Sigmoid colon (tissue), 7 donors: ENCODE measurements around the gene PHLPP1. TPM values are rescaled to one million over a fixed set of nuclear protein-coding genes. Genes with fewer than 3 reads are reported as not detected.

Experiments
- DNase-seq: peaks from one replicate; pipeline ENCODE4 v3.0.0-alpha.2; 2019
- H3K27ac ChIP-seq, 4 donors: fragments of 200-600 bp; sonication (generic); one replicate each; pipeline ENCODE4 v1.5.1; 2016 to 2019; ENCODE audit warnings: mild to moderate bottlenecking in 1 of 4
- H3K27me3 ChIP-seq, 3 donors: fragments of 200-600 bp; sonication (generic); one replicate each; pipeline ENCODE4 v1.5.1; 2019; ENCODE audit warnings: mild to moderate bottlenecking in 1 of 3
- H3K36me3 ChIP-seq, 4 donors: fragments of 200-600 bp; sonication (generic); one replicate each; pipeline ENCODE4 v1.5.1; 2016 to 2019
- H3K4me1 ChIP-seq, 4 donors: fragments of 200-600 bp; sonication (generic); one replicate each; pipeline ENCODE4 v1.5.1; 2017 to 2019
- H3K4me3 ChIP-seq, 4 donors: fragments of 200-600 bp; sonication (generic); one replicate each; pipeline ENCODE4 v1.5.1; 2017 to 2019; ENCODE audit warnings: mild to moderate bottlenecking in 2 of 4, moderate library complexity in 1 of 4
- H3K9me3 ChIP-seq, 4 donors: fragments of 200-600 bp in 3 of 4; sonication (generic) in 3 of 4; one replicate each; pipeline versions ENCODE4 v1.5.1 to v1.6.1; 2013 to 2019
- CTCF ChIP-seq, 4 experiments: fragments of 450-650 bp in 3 of 4; fragments of 200-600 bp in 1 of 4; IDR thresholded peaks; one replicate each; pipeline ENCODE4 v1.5.1; 2016 to 2019; ENCODE audit warnings: antibody characterized with exemption in 4 of 4, mild to moderate bottlenecking in 3 of 4, moderate library complexity in 2 of 4
- EP300 ChIP-seq, 4 donors: sonication (generic); formaldehyde crosslinking; IDR thresholded peaks; one replicate each; pipeline ENCODE4 v1.6.1; 2017; ENCODE audit warnings: antibody characterized with exemption in 4 of 4
- POLR2A ChIP-seq, 2 donors: fragments of 450-650 bp; IDR thresholded peaks; one replicate each; pipeline ENCODE4 v1.6.1; 2016; ENCODE audit warnings: antibody characterized with exemption in 2 of 2, mild to moderate bottlenecking in 2 of 2, moderate library complexity in 2 of 2
- POLR2AphosphoS5 ChIP-seq, 4 donors: sonication (generic); formaldehyde crosslinking; IDR thresholded peaks; one replicate each; pipeline ENCODE4 v1.6.1; 2017; ENCODE audit warnings: antibody characterized with exemption in 4 of 4
- WGBS, 2 donors: extraction: QIAGEN DNeasy Blood & Tissue Kit; methylation state at CpG; one replicate each; pipeline ENCODE4 v1.1.7; 2013; 5-methylcytosine and 5-hydroxymethylcytosine counted together
- intact Hi-C: fragments of 100-400 bp; cut with DNase I; formaldehyde crosslinking; loops from one replicate; pipeline ENCODE4 v1.15.1; 2023
- polyA plus RNA-seq, 3 donors: library from polyadenylated mRNA; stranded (reverse); fragments of 200-250 nt; gene quantifications; one replicate each; pipeline ENCODE4 v1.2.3, GENCODE V29; 2013
- total RNA-seq, 4 donors: library from RNA; depleted of rRNA; stranded (reverse); fragments of >200 nt; gene quantifications; one replicate each; pipeline ENCODE4 v1.1.0, GENCODE V29; 2016
- donor health status: healthy with polysubstance abuse.
- donor health status: Bipolar disorder and iron deficiency.
- donor health status: healthy.

Gene PHLPP1
- total and polyA plus RNA-seq, 7 donors = 4.2 to 18.6 (median 7.1) TPM

GRCh38 chr18:62828091-62828640 lies 112.8 kb downstream of the PHLPP1 start:
- Histone ChIP-seq H3K36me3 (peaks cover 0 to 10% (median 1%) of the 10 kb centered on the region in 4 donors), H3K9me3 (no peaks in the 10 kb centered on the region), H3K4me1 (peaks cover 0 to 13% (median 3%) of the 10 kb centered on the region in 4 donors), H3K27ac (no peak overlapping the region), H3K4me3 (no peak overlapping the region), H3K27me3 (no peaks in the 10 kb centered on the region)
- TF ChIP-seq EP300 (IDR thresholded peaks at IDR 0.05) = no peak
- no peak for TF ChIP-seq POLR2AphosphoS5 (IDR thresholded peaks at IDR 0.05)
- TF ChIP-seq POLR2A (IDR thresholded peaks at IDR 0.05) = no peak
- no peak for TF ChIP-seq CTCF (IDR thresholded peaks at IDR 0.05)
- no peak for DNase-seq
- WGBS, 2 donors = 69 to 82% methylated on average over 3 of the region's 3 CpGs
- intact Hi-C loops = no loop called here

GRCh38 chr18:62828852-62829251 lies 113.5 kb downstream of the PHLPP1 start:
- TF ChIP-seq POLR2A (IDR thresholded peaks at IDR 0.05) = no peak
- no peak for TF ChIP-seq EP300 (IDR thresholded peaks at IDR 0.05)
- TF ChIP-seq POLR2AphosphoS5 (IDR thresholded peaks at IDR 0.05) = no peak
- no peak for TF ChIP-seq CTCF (IDR thresholded peaks at IDR 0.05)
- Histone ChIP-seq H3K4me3 (no peak overlapping the region), H3K36me3 (peaks cover 0 to 10% (median 1%) of the 10 kb centered on the region in 4 donors), H3K27ac (no peak overlapping the region), H3K27me3 (no peaks in the 10 kb centered on the region), H3K9me3 (no peaks in the 10 kb centered on the region), H3K4me1 (peaks cover 0 to 13% (median 3%) of the 10 kb centered on the region in 4 donors)
- DNase-seq = no peak
- WGBS, 2 donors = 49 to 81% methylated on average over 1 of the region's 1 CpG
- intact Hi-C loops = no loop called here

- WGBS, 2 donors = 96 to 97% methylated on average over 7 of the region's 7 CpGs
- no peak for TF ChIP-seq POLR2AphosphoS5 (IDR thresholded peaks at IDR 0.05)
- TF ChIP-seq POLR2A (IDR thresholded peaks at IDR 0.05) = no peak
- TF ChIP-seq EP300 (IDR thresholded peaks at IDR 0.05) = no peak
- no peak for TF ChIP-seq CTCF (IDR thresholded peaks at IDR 0.05)
- intact Hi-C loops = no loop called here
- Histone ChIP-seq H3K27me3 (no peaks in the 10 kb centered on the region), H3K4me3 (no peak overlapping the region), H3K36me3 (peaks cover 0 to 10% (median 1%) of the 10 kb centered on the region in 4 donors), H3K9me3 (no peaks in the 10 kb centered on the region), H3K27ac (no peak overlapping the region), H3K4me1 (peaks cover 0 to 13% (median 3%) of the 10 kb centered on the region in 4 donors)
- no peak for DNase-seq
These were observed 114.6 kb downstream of the PHLPP1 start for GRCh38 chr18:62829936-62830335.

GRCh38 chr18:62832282-62832681 lies 116.9 kb downstream of the PHLPP1 start:
- TF ChIP-seq CTCF (IDR thresholded peaks at IDR 0.05) (no peak), POLR2AphosphoS5 (IDR thresholded peaks at IDR 0.05) (no peak)
- no peaks in the 10 kb centered on the region for H3K27me3 ChIP-seq
- H3K36me3 ChIP-seq = peaks cover 0 to 10% (median 1%) of the 10 kb centered on the region in 4 donors
- no peaks in the 10 kb centered on the region for H3K9me3 ChIP-seq
- 53 to 56% methylated on average over 2 of the region's 2 CpGs for WGBS, 2 donors
- intact Hi-C loops = no loop called here
- no peak for DNase-seq
- H3K4me1 ChIP-seq = peaks cover 0 to 8% (median under 1%) of the 10 kb centered on the region in 4 donors
- no peak overlapping the region for H3K4me3 ChIP-seq
- no peak overlapping the region for H3K27ac ChIP-seq

- Histone ChIP-seq H3K27me3 (no peaks in the 10 kb centered on the region), H3K36me3 (peaks cover 0 to 10% (median 1%) of the 10 kb centered on the region in 4 donors), H3K27ac (no peak overlapping the region), H3K9me3 (no peaks in the 10 kb centered on the region), H3K4me1 (peaks cover 0 to 6% (median 0%) of the 10 kb centered on the region in 4 donors), H3K4me3 (no peak overlapping the region)
- WGBS, 2 donors = 91 to 92% methylated on average over 1 of the region's 1 CpG
- DNase-seq = no peak
- TF ChIP-seq POLR2A (IDR thresholded peaks at IDR 0.05) (no peak), CTCF (IDR thresholded peaks at IDR 0.05) (no peak), POLR2AphosphoS5 (IDR thresholded peaks at IDR 0.05) (no peak), EP300 (IDR thresholded peaks at IDR 0.05) (no peak)
- intact Hi-C loops = no loop called here
These were observed 118.2 kb downstream of the PHLPP1 start for GRCh38 chr18:62833494-62833893.
